NCI-H2227 (cell line): ENCODE data around the gene CISD1.

Experiments
- DNase-seq: peaks from one replicate; lab custom pipeline; 2025; ENCODE audit not compliant: unreplicated experiment; lab: John Stamatoyannopoulos, UW

CISD1 gene

GRCh38 chr10:58265249-58265648 lies 3.7 kb upstream of the CISD1 start:
- DNase-seq = no peak

GRCh38 chr10:58266003-58266825 lies 2.7 kb upstream of the CISD1 start:
- DNase-seq = no peak

- DNase-seq = peak; percentile 22
Observed at GRCh38 chr10:58266826-58267712, 1.9 kb upstream of the CISD1 start.

GRCh38 chr10:58267713-58268453 lies 1.1 kb upstream of the CISD1 start, which contains the start of gene IPMK:
TSS of gene IPMK (minus strand) at chr10:58267894. CDS start at chr10:58267611, 283 bp downstream.
- DNase-seq = peak; percentile 89

GRCh38 chr10:58268454-58268945 lies 462 bp upstream of the CISD1 start:
- no peak for DNase-seq

- no peak for DNase-seq
Observed at GRCh38 chr10:58269782-58270290, 874 bp downstream of the CISD1 start.

GRCh38 chr10:58275261-58275660 lies 6.3 kb downstream of the CISD1 start:
- DNase-seq = no peak

- no peak for DNase-seq
Observed at GRCh38 chr10:58275908-58276307, 6.9 kb downstream of the CISD1 start.

GRCh38 chr10:58278274-58278961 lies 9.5 kb downstream of the CISD1 start:
- DNase-seq = no peak

GRCh38 chr10:58278962-58279307 lies 10.0 kb downstream of the CISD1 start:
- DNase-seq = no peak

GRCh38 chr10:58280477-58280876 lies 11.5 kb downstream of the CISD1 start:
- DNase-seq = no peak

- no peak for DNase-seq
Observed at GRCh38 chr10:58281092-58281752, 12.3 kb downstream of the CISD1 start.

GRCh38 chr10:58282615-58283014 lies 13.7 kb downstream of the CISD1 start:
- no peak for DNase-seq

GRCh38 chr10:58291538-58292174 lies 22.7 kb downstream of the CISD1 start:
- peak; percentile 32 for DNase-seq

- DNase-seq = no peak
Observed at GRCh38 chr10:58293989-58294388, 25.0 kb downstream of the CISD1 start.

- DNase-seq = peak; percentile 55
Observed at GRCh38 chr10:58299580-58299979, 30.6 kb downstream of the CISD1 start.

GRCh38 chr10:58300676-58301075 lies 31.7 kb downstream of the CISD1 start:
- no peak for DNase-seq

- DNase-seq = no peak
Observed at GRCh38 chr10:58302254-58302653, 33.3 kb downstream of the CISD1 start.

GRCh38 chr10:58304099-58304633 lies 35.2 kb downstream of the CISD1 start:
- DNase-seq = no peak
